Neural cell (in vitro differentiated cells): Measurements from ENCODE around the gene OR1S1. TPM values are rescaled to one million over a fixed set of nuclear protein-coding genes. Genes with fewer than 3 reads are reported as not detected.

Source experiments
- H2AFZ ChIP-seq: fragments of 200-600, 300-800 bp; sonication (generic), shearing (Covaris generic); 2 replicates; pipeline ENCODE4 v1.6.0; 2014; ENCODE audit warnings: low read depth, mild to moderate bottlenecking, antibody characterized with exemption, low read length, moderate library complexity
- H3F3A ChIP-seq: fragments of 200-600 bp; shearing (Covaris generic); 2 replicates; pipeline ENCODE4 v1.6.1; 2016; ENCODE audit warnings: mild to moderate bottlenecking, moderate library complexity, mixed read lengths, antibody characterized with exemption, low read length; ENCODE audit not compliant: insufficient read depth, poor library complexity, severe bottlenecking
- H3K27ac ChIP-seq: fragments of 200-600, 300-800 bp; sonication (generic), shearing (Covaris generic); 2 replicates; pipeline ENCODE4 v1.5.1; 2014; ENCODE audit warnings: mild to moderate bottlenecking, low read length, moderate library complexity
- H3K27me3 ChIP-seq: fragments of 300-800, 200-600 bp; sonication (generic), shearing (Covaris generic); 2 replicates; pipeline ENCODE4 v1.6.0; 2014; ENCODE audit warnings: mild to moderate bottlenecking, low read depth, low read length, moderate library complexity; ENCODE audit not compliant: insufficient read depth
- H3K36me3 ChIP-seq: fragments of 300-800, 200-600 bp; sonication (generic), shearing (Covaris generic); 2 replicates; pipeline ENCODE4 v1.5.1; 2014; ENCODE audit warnings: mild to moderate bottlenecking, antibody characterized with exemption, low read length, moderate library complexity; ENCODE audit not compliant: insufficient read depth
- H3K4me2 ChIP-seq: fragments of 300-800, 200-600 bp; sonication (generic), shearing (Covaris generic); 2 replicates; pipeline ENCODE4 v1.6.0; 2014; ENCODE audit warnings: mild to moderate bottlenecking, low read length
- H3K4me3 ChIP-seq: fragments of 300-800, 200-600 bp; sonication (generic), shearing (Covaris generic); 2 replicates; pipeline ENCODE4 v1.5.1; 2014; ENCODE audit warnings: mild to moderate bottlenecking, low read length, moderate library complexity
- H3K79me2 ChIP-seq: fragments of 200-600 bp; shearing (Covaris generic); replicated peaks from 2 replicates; pipeline ENCODE4 v1.6.0; 2014; ENCODE audit warnings: mild to moderate bottlenecking, low read length, moderate library complexity; ENCODE audit not compliant: insufficient read depth
- H3K9ac ChIP-seq: fragments of 300-800, 200-600 bp; sonication (generic), shearing (Covaris generic); 2 replicates; pipeline ENCODE4 v1.6.1; 2016; ENCODE audit warnings: mild to moderate bottlenecking, low read length, mixed read lengths
- H3K9me2 ChIP-seq: fragments of 200-600 bp; shearing (Covaris generic); 2 replicates; pipeline ENCODE4 v1.6.1; 2016; ENCODE audit warnings: mild to moderate bottlenecking, low read length, mixed read lengths; ENCODE audit not compliant: insufficient read depth
- H3K9me3 ChIP-seq: fragments of 200-600, 300-800 bp; sonication (generic), shearing (Covaris generic); 2 replicates; pipeline ENCODE4 v1.6.1; 2016; ENCODE audit warnings: mild to moderate bottlenecking, mixed run types, low read length, moderate library complexity, mixed read lengths
- H4K20me1 ChIP-seq: fragments of 200-600 bp; shearing (Covaris generic); 2 replicates; pipeline ENCODE4 v1.6.1; 2016; ENCODE audit warnings: mild to moderate bottlenecking, mixed run types; ENCODE audit not compliant: insufficient read depth
- CTCF ChIP-seq: fragments of 450-650 bp; IDR thresholded peaks from 2 replicates; pipeline ENCODE4 v1.5.1; 2014; ENCODE audit warnings: antibody characterized with exemption, mild to moderate bottlenecking, moderate library complexity; ENCODE audit not compliant: poor library complexity, severe bottlenecking
- EP300 ChIP-seq: fragments of 450-650 bp; conservative IDR thresholded peaks from 2 replicates; pipeline ENCODE4 v1.6.1; 2014; ENCODE audit warnings: antibody characterized with exemption, mild to moderate bottlenecking, moderate library complexity; ENCODE audit not compliant: poor library complexity, severe bottlenecking
- EZH2 ChIP-seq: fragments of 200-600, 300-800 bp; shearing (Covaris generic), sonication (generic); IDR thresholded peaks from 2 replicates; pipeline ENCODE4 v1.6.1; 2014; ENCODE audit warnings: antibody characterized with exemption, low read length, borderline replicate concordance, mild to moderate bottlenecking; ENCODE audit not compliant: insufficient read depth, poor library complexity, severe bottlenecking
- MXI1 ChIP-seq: fragments of 450-650 bp; conservative IDR thresholded peaks from 2 replicates; pipeline ENCODE4 v1.6.1; 2014; ENCODE audit warnings: antibody characterized with exemption, mild to moderate bottlenecking; ENCODE audit not compliant: poor library complexity, severe bottlenecking
- POLR2AphosphoS5 ChIP-seq: IDR thresholded peaks from 2 replicates; pipeline ENCODE4 v1.6.1; 2012
- RAD21 ChIP-seq: fragments of 450-650 bp; conservative IDR thresholded peaks from 2 replicates; pipeline ENCODE4 v1.6.1; 2014; ENCODE audit warnings: antibody characterized with exemption, mild to moderate bottlenecking, moderate library complexity
- REST ChIP-seq: IDR thresholded peaks from 2 replicates; pipeline ENCODE4 v1.6.1; 2012; ENCODE audit warnings: borderline replicate concordance
- SMC3 ChIP-seq: fragments of 450-650 bp; conservative IDR thresholded peaks from 2 replicates; pipeline ENCODE4 v1.6.1; 2014; ENCODE audit warnings: antibody characterized with exemption, mild to moderate bottlenecking, moderate library complexity; ENCODE audit not compliant: poor library complexity
- TAF1 ChIP-seq: IDR thresholded peaks from 2 replicates; pipeline ENCODE4 v1.6.1; 2012; ENCODE audit warnings: low read depth
- polyA plus RNA-seq: library from polyadenylated mRNA; depleted of rRNA; stranded (reverse); fragments of >200 nt; gene quantifications from 2 replicates; pipeline ENCODE4 v1.2.3, GENCODE V29; 2014

The OR1S1 gene
- polyA plus RNA-seq, 1 donor from 2014 or later: not detected

- no peak overlapping the region for H3K9ac ChIP-seq
- no peaks in the 10 kb centered on the region for H3F3A ChIP-seq
- TF ChIP-seq MXI1 (no peak), CTCF (no peak), RAD21 (no peak), EZH2 (no peak), SMC3 (no peak), REST (no peak), POLR2AphosphoS5 (no peak), EP300 (no peak), TAF1 (no peak)
- no peak overlapping the region for H2AFZ ChIP-seq
- H3K79me2 ChIP-seq: no peaks in the 10 kb centered on the region
- no peaks in the 10 kb centered on the region for H3K36me3 ChIP-seq
- no peaks in the 10 kb centered on the region for H4K20me1 ChIP-seq
- no peak overlapping the region for H3K4me2 ChIP-seq
- no peaks in the 10 kb centered on the region for H3K9me3 ChIP-seq
- H3K27me3 ChIP-seq: no peaks in the 10 kb centered on the region
- H3K4me3 ChIP-seq: no peak overlapping the region
- H3K27ac ChIP-seq: no peak overlapping the region
- H3K9me2 ChIP-seq: no peaks in the 10 kb centered on the region
Measured at GRCh38 chr11:58165504-58166106, 46.9 kb upstream of the OR1S1 start.

- Histone ChIP-seq H2AFZ (no peak overlapping the region), H3F3A (no peaks in the 10 kb centered on the region), H3K4me2 (no peak overlapping the region), H3K9me2 (no peaks in the 10 kb centered on the region), H3K4me3 (no peak overlapping the region), H3K79me2 (no peaks in the 10 kb centered on the region), H3K36me3 (no peaks in the 10 kb centered on the region), H3K27ac (no peak overlapping the region), H4K20me1 (no peaks in the 10 kb centered on the region), H3K9ac (no peak overlapping the region), H3K27me3 (no peaks in the 10 kb centered on the region), H3K9me3 (no peaks in the 10 kb centered on the region)
- TF ChIP-seq SMC3 (no peak), CTCF (no peak), POLR2AphosphoS5 (no peak), RAD21 (no peak)
Measured at GRCh38 chr11:58177409-58178054, 35.0 kb upstream of the OR1S1 start.
